Measurements from ENCODE around the gene OR52W1.

OR52W1 gene

DNA sequence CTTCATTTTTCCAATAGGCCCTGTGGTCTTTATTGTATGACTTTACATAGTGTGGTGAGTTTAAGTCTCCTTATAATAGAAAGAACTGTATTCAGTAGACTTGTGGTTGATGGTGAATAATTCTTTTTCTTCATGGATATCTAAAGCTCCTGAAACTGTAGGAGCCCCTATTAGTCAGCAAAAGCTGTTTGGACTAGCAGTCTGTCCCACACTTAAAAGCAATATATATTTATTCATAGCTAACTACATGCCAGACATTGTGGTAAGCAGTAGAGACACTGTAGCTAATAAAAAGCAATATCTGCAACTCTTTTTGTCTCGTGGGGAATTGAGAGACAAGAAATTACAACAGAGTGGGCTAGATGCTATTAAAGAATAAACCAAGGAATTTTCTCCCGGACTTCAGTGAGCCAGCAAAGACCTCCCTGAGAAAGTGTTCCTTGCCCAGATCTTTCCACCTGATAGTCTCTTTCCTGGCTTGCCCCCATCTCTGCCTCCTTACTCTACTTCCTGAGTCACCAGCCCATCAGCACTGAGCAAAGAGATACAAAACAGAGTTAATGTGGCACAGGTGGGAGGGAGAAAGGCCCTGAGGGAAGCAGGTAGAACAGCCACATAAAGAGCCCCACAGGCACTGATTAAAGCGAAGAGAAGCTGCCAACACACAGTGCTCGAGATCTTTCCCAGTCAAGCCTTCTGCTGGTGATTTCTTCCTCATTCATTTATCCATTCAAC lies 1.4 kb upstream of the OR52W1 start:
- Histone ChIP-seq H3K4me1 (ENCODE audit: control insufficient read depth, insufficient read depth, low read length, poor library complexity, severe bottlenecking) (peaks cover under 1% of the 10 kb centered on the region), H3K36me3 (ENCODE audit: control insufficient read depth, insufficient read depth, low read length) (no peaks in the 10 kb centered on the region), H3K27me3 (replicated peaks; ENCODE audit: control insufficient read depth, insufficient read depth, low read length, poor library complexity, severe bottlenecking) (no peaks in the 10 kb centered on the region), H3K27ac (ENCODE audit: insufficient read depth, low read length, poor library complexity, severe bottlenecking) (no peak overlapping the region), H3K4me3 (ENCODE audit: insufficient read depth, low read depth, low read length, poor library complexity, severe bottlenecking) (no peak overlapping the region), H3K9me3 (ENCODE audit: control insufficient read depth, low read length) (no peaks in the 10 kb centered on the region)
- DNase-seq = no peak

DNA sequence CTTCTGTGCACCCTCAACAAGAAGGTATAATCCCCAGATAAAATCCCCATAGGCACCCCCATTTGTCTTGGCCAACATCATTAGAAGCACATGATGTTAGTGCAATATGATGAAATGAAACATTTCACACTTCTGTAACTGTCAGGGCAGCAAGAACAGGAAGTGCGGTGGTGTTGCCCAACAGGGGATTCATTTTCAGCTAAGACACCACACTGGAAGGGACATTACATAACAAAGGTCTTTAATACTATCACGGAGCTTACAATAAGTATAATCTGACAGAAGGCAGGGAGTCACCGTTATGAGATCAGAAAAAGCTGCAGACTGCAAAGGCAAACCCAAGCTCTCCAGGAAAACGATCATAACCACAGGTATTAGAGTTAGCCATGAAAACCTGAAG lies 2.0 kb downstream of the OR52W1 start:
- H3K4me3 ChIP-seq (ENCODE audit: insufficient read depth, low read depth, low read length, poor library complexity, severe bottlenecking) = no peak overlapping the region
- no peaks in the 10 kb centered on the region for H3K36me3 ChIP-seq (ENCODE audit: control insufficient read depth, insufficient read depth, low read length)
- no peaks in the 10 kb centered on the region for H3K27me3 ChIP-seq (replicated peaks; ENCODE audit: control insufficient read depth, insufficient read depth, low read length, poor library complexity, severe bottlenecking)
- no peak overlapping the region for H3K27ac ChIP-seq (ENCODE audit: insufficient read depth, low read length, poor library complexity, severe bottlenecking)
- no peaks in the 10 kb centered on the region for H3K9me3 ChIP-seq (ENCODE audit: control insufficient read depth, low read length)
- no peak for DNase-seq
- peaks cover 15% of the 10 kb centered on the region for H3K4me1 ChIP-seq (ENCODE audit: control insufficient read depth, insufficient read depth, low read length, poor library complexity, severe bottlenecking)

DNA sequence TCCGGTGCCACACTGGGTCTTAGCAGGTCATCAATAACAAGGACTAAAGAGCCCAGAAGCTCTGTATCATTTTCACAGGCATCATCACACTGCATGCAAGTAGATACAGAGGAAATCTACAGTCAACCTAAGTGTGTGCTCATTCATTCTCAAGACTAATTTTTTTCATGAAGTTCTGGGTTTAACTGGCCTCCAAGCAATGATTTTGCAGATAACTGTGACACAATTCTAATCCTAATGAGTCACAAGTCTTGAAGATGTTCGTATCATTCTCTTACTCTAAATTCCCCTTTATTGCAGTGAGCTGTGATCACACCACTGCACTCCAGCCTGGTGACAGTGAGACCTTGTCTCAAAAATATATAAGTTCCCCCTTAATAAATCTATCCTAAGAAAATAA lies 2.5 kb downstream of the OR52W1 start:
- H3K9me3 ChIP-seq (ENCODE audit: control insufficient read depth, low read length) = no peaks in the 10 kb centered on the region
- H3K27me3 ChIP-seq (replicated peaks; ENCODE audit: control insufficient read depth, insufficient read depth, low read length, poor library complexity, severe bottlenecking) = no peaks in the 10 kb centered on the region
- H3K36me3 ChIP-seq (ENCODE audit: control insufficient read depth, insufficient read depth, low read length) = no peaks in the 10 kb centered on the region
- no peak overlapping the region for H3K27ac ChIP-seq (ENCODE audit: insufficient read depth, low read length, poor library complexity, severe bottlenecking)
- peaks cover 15% of the 10 kb centered on the region for H3K4me1 ChIP-seq (ENCODE audit: control insufficient read depth, insufficient read depth, low read length, poor library complexity, severe bottlenecking)
- no peak for DNase-seq
- no peak overlapping the region for H3K4me3 ChIP-seq (ENCODE audit: insufficient read depth, low read depth, low read length, poor library complexity, severe bottlenecking)

DNA sequence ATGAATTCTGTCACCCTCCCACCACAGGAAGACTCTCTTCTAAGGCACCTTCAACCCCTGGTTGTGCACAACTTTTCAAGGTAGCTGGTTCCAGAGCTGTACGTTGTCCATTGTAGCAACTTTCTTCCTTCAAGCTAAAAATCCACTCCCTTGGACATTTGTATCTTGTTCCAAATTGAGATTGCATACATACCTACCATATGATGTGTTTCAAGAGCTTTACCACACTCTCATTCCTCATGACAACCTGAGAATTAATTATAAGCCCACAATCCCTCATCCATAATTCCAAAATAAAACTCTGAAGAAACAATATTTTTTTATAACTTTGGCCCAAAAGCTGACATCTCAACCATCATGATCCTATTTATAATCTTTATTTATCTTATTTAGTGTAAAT lies 3.0 kb downstream of the OR52W1 start:
- H3K27me3 ChIP-seq (replicated peaks; ENCODE audit: control insufficient read depth, insufficient read depth, low read length, poor library complexity, severe bottlenecking) = no peaks in the 10 kb centered on the region
- H3K9me3 ChIP-seq (ENCODE audit: control insufficient read depth, low read length) = no peaks in the 10 kb centered on the region
- DNase-seq = no peak
- H3K4me1 ChIP-seq (ENCODE audit: control insufficient read depth, insufficient read depth, low read length, poor library complexity, severe bottlenecking) = peaks cover 15% of the 10 kb centered on the region
- no peak overlapping the region for H3K27ac ChIP-seq (ENCODE audit: insufficient read depth, low read length, poor library complexity, severe bottlenecking)
- H3K4me3 ChIP-seq (ENCODE audit: insufficient read depth, low read depth, low read length, poor library complexity, severe bottlenecking) = no peak overlapping the region
- no peaks in the 10 kb centered on the region for H3K36me3 ChIP-seq (ENCODE audit: control insufficient read depth, insufficient read depth, low read length)

DNA sequence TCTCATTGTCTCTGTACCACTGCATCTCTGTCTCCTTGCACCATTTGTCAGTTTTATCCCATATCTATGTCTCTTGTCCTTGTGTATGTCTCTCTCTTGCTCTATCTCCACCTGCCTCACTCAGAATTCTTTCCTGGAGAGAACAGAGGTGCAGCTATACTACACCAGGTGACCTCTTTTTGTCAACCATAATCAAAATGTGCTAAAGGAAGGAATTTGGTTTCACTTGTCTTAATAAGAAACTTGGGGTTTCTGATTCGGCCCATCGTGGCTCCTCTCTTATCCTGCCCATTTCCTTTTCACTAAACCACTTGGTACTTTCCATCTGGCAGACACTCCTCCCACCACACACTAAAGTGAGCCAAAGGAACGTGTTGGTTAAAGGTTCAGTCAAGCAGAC lies 4.3 kb downstream of the OR52W1 start:
- peaks cover 15% of the 10 kb centered on the region for H3K4me1 ChIP-seq (ENCODE audit: control insufficient read depth, insufficient read depth, low read length, poor library complexity, severe bottlenecking)
- DNase-seq = no peak
- no peaks in the 10 kb centered on the region for H3K36me3 ChIP-seq (ENCODE audit: control insufficient read depth, insufficient read depth, low read length)
- no peak overlapping the region for H3K4me3 ChIP-seq (ENCODE audit: insufficient read depth, low read depth, low read length, poor library complexity, severe bottlenecking)
- no peak overlapping the region for H3K27ac ChIP-seq (ENCODE audit: insufficient read depth, low read length, poor library complexity, severe bottlenecking)
- H3K9me3 ChIP-seq (ENCODE audit: control insufficient read depth, low read length) = no peaks in the 10 kb centered on the region
- no peaks in the 10 kb centered on the region for H3K27me3 ChIP-seq (replicated peaks; ENCODE audit: control insufficient read depth, insufficient read depth, low read length, poor library complexity, severe bottlenecking)

DNA sequence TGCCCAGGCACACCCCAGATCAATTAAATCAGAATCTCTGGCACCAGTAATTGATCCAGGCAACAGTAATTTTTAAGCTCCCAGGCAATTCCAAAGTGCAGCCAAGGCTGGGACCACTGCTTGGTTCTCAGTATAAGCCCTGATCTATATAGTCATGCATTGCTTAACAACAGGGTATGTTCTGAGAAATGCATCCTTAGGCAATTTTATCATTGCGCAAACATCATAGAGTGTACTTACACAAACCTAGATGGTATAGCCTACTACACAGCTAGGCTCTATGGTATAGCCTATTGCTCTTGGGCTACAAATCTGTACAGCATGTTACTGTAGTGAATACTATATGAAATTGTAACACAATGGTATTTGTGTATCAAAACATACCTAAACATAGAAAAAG lies 5.7 kb downstream of the OR52W1 start:
- Histone ChIP-seq H3K4me3 (ENCODE audit: insufficient read depth, low read depth, low read length, poor library complexity, severe bottlenecking) (no peak overlapping the region), H3K4me1 (ENCODE audit: control insufficient read depth, insufficient read depth, low read length, poor library complexity, severe bottlenecking) (peaks cover 15% of the 10 kb centered on the region), H3K9me3 (ENCODE audit: control insufficient read depth, low read length) (no peaks in the 10 kb centered on the region), H3K36me3 (ENCODE audit: control insufficient read depth, insufficient read depth, low read length) (peaks cover under 1% of the 10 kb centered on the region), H3K27me3 (replicated peaks; ENCODE audit: control insufficient read depth, insufficient read depth, low read length, poor library complexity, severe bottlenecking) (no peaks in the 10 kb centered on the region), H3K27ac (ENCODE audit: insufficient read depth, low read length, poor library complexity, severe bottlenecking) (no peak overlapping the region)
- no peak for DNase-seq

DNA sequence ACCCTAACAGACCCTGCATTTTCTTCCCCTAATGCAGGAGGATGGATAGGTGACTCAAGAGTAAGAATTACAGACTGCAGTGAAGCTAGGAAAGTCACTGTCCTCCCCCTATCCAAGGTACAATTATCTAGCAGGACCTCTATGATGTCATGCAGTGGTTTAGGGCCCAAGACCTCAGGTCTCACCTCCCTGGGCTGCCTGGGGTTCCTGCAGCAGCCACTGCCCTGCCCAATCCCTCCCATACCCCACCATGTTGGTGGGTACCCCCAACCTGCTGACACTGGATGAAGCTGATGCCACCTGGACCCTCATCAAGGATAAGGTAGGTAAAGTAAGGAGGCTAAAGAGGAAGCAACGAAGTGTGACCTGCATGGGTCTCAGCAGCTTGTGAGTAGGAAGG lies 6.3 kb downstream of the OR52W1 start, which contains the start of gene C11orf42:
TSS of gene C11orf42 (plus strand) at position 192 of the 400 bp plus-strand sequence. CDS start at position 251, 59 bp downstream.
- H3K27ac ChIP-seq (ENCODE audit: insufficient read depth, low read length, poor library complexity, severe bottlenecking) = no peak within 1 kb of the TSS
- H3K36me3 ChIP-seq (ENCODE audit: control insufficient read depth, insufficient read depth, low read length) = peaks cover 6% of the 10 kb centered on the region
- H3K4me1 ChIP-seq (ENCODE audit: control insufficient read depth, insufficient read depth, low read length, poor library complexity, severe bottlenecking) = peaks cover 15% of the 10 kb centered on the region
- DNase-seq = no peak
- no peaks in the 10 kb centered on the region for H3K27me3 ChIP-seq (replicated peaks; ENCODE audit: control insufficient read depth, insufficient read depth, low read length, poor library complexity, severe bottlenecking)
- no peaks in the 10 kb centered on the region for H3K9me3 ChIP-seq (ENCODE audit: control insufficient read depth, low read length)
- H3K4me3 ChIP-seq (ENCODE audit: insufficient read depth, low read depth, low read length, poor library complexity, severe bottlenecking) = no peak within 1 kb of the TSS

DNA sequence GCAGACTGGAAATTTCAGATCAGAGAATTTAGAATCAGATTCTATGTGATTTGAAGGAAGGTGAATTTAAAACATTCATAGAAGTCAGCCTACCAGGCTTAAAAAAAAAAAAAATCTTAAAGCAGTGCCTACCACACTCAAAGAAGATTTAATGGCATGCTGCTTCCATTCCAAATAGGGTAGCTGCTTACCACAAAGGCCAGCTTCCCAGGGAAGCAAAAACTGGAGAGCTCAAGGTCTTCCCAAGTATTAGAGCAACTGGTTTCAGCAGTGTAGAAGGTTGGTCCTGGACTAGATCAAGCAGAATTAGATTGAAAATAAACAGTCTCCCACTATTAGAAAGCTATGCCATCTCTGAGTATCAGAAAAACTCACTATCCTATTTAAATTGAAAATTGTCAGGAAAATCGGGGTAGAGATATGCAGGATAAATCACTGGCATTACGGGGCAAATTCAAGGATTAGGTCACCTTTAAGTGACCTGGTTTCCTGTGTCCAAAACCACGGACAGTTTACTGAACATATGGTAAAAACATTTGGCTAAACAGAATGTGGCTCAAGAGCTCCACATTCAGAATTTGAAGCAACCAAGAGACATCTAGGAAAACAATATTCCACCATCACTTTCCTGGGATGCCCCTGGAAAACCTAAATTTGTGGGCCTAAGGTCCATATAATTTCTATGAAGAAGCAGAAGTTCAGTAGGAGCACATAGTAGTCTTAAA lies 7.6 kb downstream of the OR52W1 start:
- no peaks in the 10 kb centered on the region for H3K27me3 ChIP-seq (replicated peaks; ENCODE audit: control insufficient read depth, insufficient read depth, low read length, poor library complexity, severe bottlenecking)
- H3K4me3 ChIP-seq (ENCODE audit: insufficient read depth, low read depth, low read length, poor library complexity, severe bottlenecking) = no peak overlapping the region
- DNase-seq = no peak
- no peaks in the 10 kb centered on the region for H3K9me3 ChIP-seq (ENCODE audit: control insufficient read depth, low read length)
- peaks cover 18% of the 10 kb centered on the region for H3K36me3 ChIP-seq (ENCODE audit: control insufficient read depth, insufficient read depth, low read length)
- H3K4me1 ChIP-seq (ENCODE audit: control insufficient read depth, insufficient read depth, low read length, poor library complexity, severe bottlenecking) = peaks cover 15% of the 10 kb centered on the region
- no peak overlapping the region for H3K27ac ChIP-seq (ENCODE audit: insufficient read depth, low read length, poor library complexity, severe bottlenecking)

DNA sequence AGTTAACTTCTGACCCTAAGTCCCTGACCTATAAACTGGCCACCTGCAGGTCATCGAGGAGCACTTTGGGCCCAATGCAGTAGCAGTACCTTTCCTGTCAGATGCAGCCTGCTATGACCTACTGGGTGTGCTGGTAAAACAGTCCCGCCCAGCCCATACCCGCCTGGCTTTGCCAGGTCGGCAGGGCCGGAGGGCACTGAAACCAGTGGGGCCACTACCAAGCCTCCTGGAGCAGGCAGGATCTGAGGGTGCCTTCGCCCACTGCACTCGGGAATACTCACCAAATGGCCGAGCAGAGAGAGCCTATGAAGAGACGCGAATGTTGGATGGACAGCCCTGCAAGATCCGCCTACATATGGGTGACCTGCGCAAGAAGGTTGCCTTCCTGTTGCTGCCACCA lies 10.8 kb downstream of the OR52W1 start:
- Histone ChIP-seq H3K27me3 (replicated peaks; ENCODE audit: control insufficient read depth, insufficient read depth, low read length, poor library complexity, severe bottlenecking) (no peaks in the 10 kb centered on the region), H3K4me3 (ENCODE audit: insufficient read depth, low read depth, low read length, poor library complexity, severe bottlenecking) (no peak overlapping the region), H3K36me3 (ENCODE audit: control insufficient read depth, insufficient read depth, low read length) (peaks cover 31% of the 10 kb centered on the region), H3K9me3 (ENCODE audit: control insufficient read depth, low read length) (no peaks in the 10 kb centered on the region), H3K27ac (ENCODE audit: insufficient read depth, low read length, poor library complexity, severe bottlenecking) (no peak overlapping the region), H3K4me1 (ENCODE audit: control insufficient read depth, insufficient read depth, low read length, poor library complexity, severe bottlenecking) (no peaks in the 10 kb centered on the region)
- DNase-seq = no peak

DNA sequence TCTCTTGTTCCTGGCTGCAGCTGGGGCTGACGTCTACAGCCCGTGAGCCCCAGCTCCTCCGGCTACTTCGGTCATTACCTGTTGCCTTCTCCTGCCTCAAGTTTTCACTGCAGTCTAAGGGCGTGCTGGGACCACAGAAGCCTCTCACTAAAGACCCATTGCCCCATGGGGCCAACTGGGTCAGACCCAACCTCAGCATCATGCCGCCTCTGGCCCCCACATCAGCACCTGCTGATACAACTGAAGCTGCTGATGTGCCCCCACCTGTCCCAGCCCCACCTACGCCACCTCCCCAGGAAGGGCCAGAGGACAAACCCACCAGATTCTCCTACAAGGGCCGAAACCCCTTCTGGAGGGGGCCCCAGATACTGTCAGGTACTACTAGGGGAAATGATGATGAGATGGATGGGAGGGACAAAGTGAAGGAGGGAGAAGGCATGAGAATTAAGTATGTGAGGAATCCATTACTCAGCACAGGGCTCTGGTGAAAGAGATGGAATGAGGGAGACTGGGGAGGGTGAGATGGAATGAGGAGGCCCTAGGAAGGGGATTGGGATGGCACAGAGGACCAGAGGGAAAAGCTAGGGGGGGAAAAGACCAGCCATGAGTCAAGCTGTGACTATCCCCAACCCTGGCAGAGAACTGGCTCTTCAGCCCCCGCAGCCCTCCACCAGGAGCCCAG lies 11.4 kb downstream of the OR52W1 start:
- peaks cover 35% of the 10 kb centered on the region for H3K36me3 ChIP-seq (ENCODE audit: control insufficient read depth, insufficient read depth, low read length)
- no peak overlapping the region for H3K4me3 ChIP-seq (ENCODE audit: insufficient read depth, low read depth, low read length, poor library complexity, severe bottlenecking)
- H3K9me3 ChIP-seq (ENCODE audit: control insufficient read depth, low read length) = no peaks in the 10 kb centered on the region
- no peaks in the 10 kb centered on the region for H3K4me1 ChIP-seq (ENCODE audit: control insufficient read depth, insufficient read depth, low read length, poor library complexity, severe bottlenecking)
- no peaks in the 10 kb centered on the region for H3K27me3 ChIP-seq (replicated peaks; ENCODE audit: control insufficient read depth, insufficient read depth, low read length, poor library complexity, severe bottlenecking)
- DNase-seq = no peak
- no peak overlapping the region for H3K27ac ChIP-seq (ENCODE audit: insufficient read depth, low read length, poor library complexity, severe bottlenecking)

Data from effector memory CD4-positive, alpha-beta T cell (primary cell).